ENCODE data around the gene TTC22. TPM values are rescaled to one million over a fixed set of nuclear protein-coding genes. Genes with fewer than 3 reads are reported as not detected.
A peak's percentile ranks its signal among the peaks of the same experiment; 100 is the strongest.

The TTC22 gene
- total RNA-seq, 1 donor from 2014 or later: 7.4 TPM

GRCh38 chr1:54798206-54798605 is 2.9 kb downstream of the TTC22 start:
- DNase-seq (ENCODE audit: low read depth) (no peak), FAIRE-seq (no peak)
- Histone ChIP-seq H3K27me3 (ENCODE audit: control insufficient read depth, insufficient read depth, low read length) (no peaks in the 10 kb centered on the region), H3K36me3 (ENCODE audit: control insufficient read depth, insufficient read depth, low read length) (no peaks in the 10 kb centered on the region), H3K4me3 (ENCODE audit: low read depth, low read length) (no peak overlapping the region)
- no peak for TF ChIP-seq CTCF (IDR thresholded peaks at IDR 0.05; ENCODE audit: insufficient read depth, low read length, severe bottlenecking)

- no peak overlapping the region for H3K4me3 ChIP-seq (ENCODE audit: low read depth, low read length)
- no peak for TF ChIP-seq CTCF (IDR thresholded peaks at IDR 0.05; ENCODE audit: insufficient read depth, low read length, severe bottlenecking)
- FAIRE-seq: no peak
- H3K36me3 ChIP-seq (ENCODE audit: control insufficient read depth, insufficient read depth, low read length): no peaks in the 10 kb centered on the region
- DNase-seq (ENCODE audit: low read depth): no peak
- no peaks in the 10 kb centered on the region for H3K27me3 ChIP-seq (ENCODE audit: control insufficient read depth, insufficient read depth, low read length)
These were observed 4.2 kb downstream of the TTC22 start for GRCh38 chr1:54796902-54797301.

GRCh38 chr1:54795841-54796468 is 5.2 kb downstream of the TTC22 start:
- Histone ChIP-seq H3K4me3 (ENCODE audit: low read depth, low read length) (no peak overlapping the region), H3K27me3 (ENCODE audit: control insufficient read depth, insufficient read depth, low read length) (no peaks in the 10 kb centered on the region), H3K36me3 (ENCODE audit: control insufficient read depth, insufficient read depth, low read length) (no peaks in the 10 kb centered on the region)
- no peak for FAIRE-seq
- TF ChIP-seq CTCF (IDR thresholded peaks at IDR 0.05; ENCODE audit: insufficient read depth, low read length, severe bottlenecking): no peak
- DNase-seq (ENCODE audit: low read depth): no peak

GRCh38 chr1:54795356-54795665 is 5.8 kb downstream of the TTC22 start:
- FAIRE-seq (no peak), DNase-seq (ENCODE audit: low read depth) (no peak)
- H3K4me3 ChIP-seq (ENCODE audit: low read depth, low read length): no peak overlapping the region
- H3K27me3 ChIP-seq (ENCODE audit: control insufficient read depth, insufficient read depth, low read length): no peaks in the 10 kb centered on the region
- no peaks in the 10 kb centered on the region for H3K36me3 ChIP-seq (ENCODE audit: control insufficient read depth, insufficient read depth, low read length)
- no peak for TF ChIP-seq CTCF (IDR thresholded peaks at IDR 0.05; ENCODE audit: insufficient read depth, low read length, severe bottlenecking)

GRCh38 chr1:54794451-54795355 is 6.4 kb downstream of the TTC22 start:
- no peaks in the 10 kb centered on the region for H3K27me3 ChIP-seq (ENCODE audit: control insufficient read depth, insufficient read depth, low read length)
- FAIRE-seq (peak; percentile 86), DNase-seq (ENCODE audit: low read depth) (peak; percentile 68)
- no peak for TF ChIP-seq CTCF (IDR thresholded peaks at IDR 0.05; ENCODE audit: insufficient read depth, low read length, severe bottlenecking)
- no peak overlapping the region for H3K4me3 ChIP-seq (ENCODE audit: low read depth, low read length)
- H3K36me3 ChIP-seq (ENCODE audit: control insufficient read depth, insufficient read depth, low read length): no peaks in the 10 kb centered on the region

All from bronchial epithelial cell (primary cell).